GM10248 (cell line): ENCODE measurements around the gene NAGK.
"Not testable (repeated sequence)": the region's sequence is repeated elsewhere in the genome, so short reads cannot be mapped to it uniquely, and the experiment has no call there.

Experiments
- CTCF ChIA-PET: fragments of 300-600 bp; sonication (Branson Sonifier 250); formaldehyde crosslinking; extraction: SDS; loops from one replicate; lab custom pipeline; 2021; ENCODE audit warnings: antibody characterized with exemption; lab: Yijun Ruan, JAX
- POLR2A ChIA-PET: fragments of 350-650 bp; sonication (Branson Sonifier 250); formaldehyde crosslinking; extraction: SDS; loops from one replicate; lab custom pipeline; 2020; ENCODE audit warnings: antibody characterized with exemption; lab: Yijun Ruan, JAX
- DNase-seq: peaks from one replicate; pipeline ENCODE4 v3.0.0; 2012; ENCODE audit errors: extremely low spot score
- TF ChIP-seq, protein P1 (sequence below): IDR thresholded peaks from 2 replicates; pipeline ENCODE4 v1.5.1; 2012; ENCODE audit warnings: mild to moderate bottlenecking, low read depth; ENCODE audit errors: extremely low read depth, missing control alignments, control extremely low read depth

The NAGK gene

DNA sequence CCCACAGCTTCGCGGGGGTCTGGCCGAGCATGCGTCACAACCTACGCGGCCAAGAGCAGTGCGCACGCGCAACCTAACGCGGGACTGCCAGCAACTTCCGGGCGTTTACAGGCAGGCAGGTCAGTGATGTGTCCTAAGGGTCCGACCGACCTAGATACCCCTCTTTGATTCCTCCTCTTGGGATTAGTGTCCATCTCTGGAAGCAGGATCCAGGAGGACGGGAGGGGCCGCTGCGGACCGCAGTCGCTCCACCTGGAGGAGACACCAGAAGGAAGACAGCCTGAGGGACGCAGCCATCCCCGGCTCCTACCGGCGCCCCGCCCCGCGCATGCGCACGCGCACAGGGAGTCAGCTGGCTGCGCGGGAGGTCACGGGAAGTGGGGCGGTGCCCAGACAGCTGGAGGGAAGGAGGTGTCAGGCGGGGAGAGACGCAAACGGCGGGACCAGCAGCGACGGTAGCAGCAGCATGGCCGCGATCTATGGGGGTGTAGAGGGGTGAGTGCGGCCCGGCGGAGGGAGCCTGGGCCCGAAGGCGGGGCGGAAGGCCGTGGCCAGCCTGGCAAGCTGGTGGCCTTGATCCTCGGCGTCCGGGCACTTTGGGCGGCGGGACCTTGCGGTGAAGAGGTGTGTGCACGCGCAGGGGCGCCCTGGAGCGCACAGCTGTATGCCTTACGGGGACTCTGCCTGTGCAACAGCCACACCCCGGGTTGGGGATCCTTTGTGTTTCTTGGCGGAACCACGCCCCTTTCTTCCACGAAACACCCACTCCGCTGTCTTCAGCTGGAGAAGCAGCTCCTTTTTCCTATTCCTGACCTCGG lies at the start of gene NAGK:
TSS of gene NAGK (plus strand) at position 431 of the 818 bp plus-strand sequence. CDS start at position 467, 36 bp downstream.
- DNase-seq, result peak; percentile 96
- ChIA-PET CTCF (interaction anchor here (0.7 to 6.1 kb wide), 10 partner anchors 8 to 87 kb away, joined by 3 to 44 read pairs (median 6); no protein-coding TSS in a partner anchor), POLR2A (interaction anchor here (0.6 to 2.9 kb wide), 3 partner anchors 62 to 873 kb away, joined by 3 to 9 read pairs (median 3); partner anchors contain the start of genes MCEE and MPHOSPH10)
- TF ChIP-seq, protein P1, sequence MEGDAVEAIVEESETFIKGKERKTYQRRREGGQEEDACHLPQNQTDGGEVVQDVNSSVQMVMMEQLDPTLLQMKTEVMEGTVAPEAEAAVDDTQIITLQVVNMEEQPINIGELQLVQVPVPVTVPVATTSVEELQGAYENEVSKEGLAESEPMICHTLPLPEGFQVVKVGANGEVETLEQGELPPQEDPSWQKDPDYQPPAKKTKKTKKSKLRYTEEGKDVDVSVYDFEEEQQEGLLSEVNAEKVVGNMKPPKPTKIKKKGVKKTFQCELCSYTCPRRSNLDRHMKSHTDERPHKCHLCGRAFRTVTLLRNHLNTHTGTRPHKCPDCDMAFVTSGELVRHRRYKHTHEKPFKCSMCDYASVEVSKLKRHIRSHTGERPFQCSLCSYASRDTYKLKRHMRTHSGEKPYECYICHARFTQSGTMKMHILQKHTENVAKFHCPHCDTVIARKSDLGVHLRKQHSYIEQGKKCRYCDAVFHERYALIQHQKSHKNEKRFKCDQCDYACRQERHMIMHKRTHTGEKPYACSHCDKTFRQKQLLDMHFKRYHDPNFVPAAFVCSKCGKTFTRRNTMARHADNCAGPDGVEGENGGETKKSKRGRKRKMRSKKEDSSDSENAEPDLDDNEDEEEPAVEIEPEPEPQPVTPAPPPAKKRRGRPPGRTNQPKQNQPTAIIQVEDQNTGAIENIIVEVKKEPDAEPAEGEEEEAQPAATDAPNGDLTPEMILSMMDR, result no peak

DNA sequence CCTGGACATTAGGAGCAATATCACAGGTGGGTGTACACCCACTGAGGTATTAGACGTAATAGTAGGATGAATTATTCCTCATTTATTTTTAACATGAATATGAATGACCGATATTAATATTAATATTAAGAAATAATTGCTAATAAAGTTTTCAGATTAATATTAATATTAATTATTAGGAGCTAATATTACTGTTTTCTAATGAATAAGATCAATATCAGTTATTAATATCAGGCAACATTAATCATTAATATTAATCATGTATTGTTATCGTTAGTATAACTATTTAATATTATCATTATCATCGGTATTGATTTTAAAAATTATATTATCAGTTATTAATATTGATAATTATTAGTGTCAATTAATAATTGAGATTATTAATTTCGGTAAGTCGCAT lies 48.5 kb upstream of the NAGK start:
- CTCF ChIA-PET, result interaction anchor here (1.0 to 2.5 kb wide), 3 partner anchors 19 to 490 kb away, joined by 3 to 9 read pairs (median 5); no protein-coding TSS in a partner anchor
- DNase-seq, POLR2A ChIA-PET: not testable (repeated sequence)

DNA sequence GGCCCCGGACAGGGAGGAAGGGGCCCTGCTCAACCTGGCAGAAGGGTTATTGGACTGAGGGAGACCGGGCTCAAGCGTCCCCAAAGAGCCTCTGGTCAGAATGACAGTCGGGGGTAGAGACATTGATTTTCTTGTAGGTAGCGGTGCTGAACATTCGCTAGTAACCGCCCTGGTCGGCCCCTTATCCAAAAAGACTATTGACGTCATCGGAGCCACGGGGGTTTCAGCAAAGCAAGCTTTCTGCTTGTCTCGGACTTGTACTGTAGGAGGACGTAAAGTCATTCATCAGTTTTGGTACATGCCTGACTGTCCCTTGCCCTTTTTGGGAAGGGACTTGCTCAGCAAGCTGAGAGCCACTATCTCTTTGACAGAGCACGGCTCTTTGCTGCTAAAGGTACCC lies 47.1 kb upstream of the NAGK start:
- CTCF ChIA-PET, result interaction anchor here (1.3 to 2.5 kb wide), 4 partner anchors 20 to 135 kb away, joined by 3 to 9 read pairs (median 4); no protein-coding TSS in a partner anchor
- DNase-seq, POLR2A ChIA-PET: not testable (repeated sequence)

DNA sequence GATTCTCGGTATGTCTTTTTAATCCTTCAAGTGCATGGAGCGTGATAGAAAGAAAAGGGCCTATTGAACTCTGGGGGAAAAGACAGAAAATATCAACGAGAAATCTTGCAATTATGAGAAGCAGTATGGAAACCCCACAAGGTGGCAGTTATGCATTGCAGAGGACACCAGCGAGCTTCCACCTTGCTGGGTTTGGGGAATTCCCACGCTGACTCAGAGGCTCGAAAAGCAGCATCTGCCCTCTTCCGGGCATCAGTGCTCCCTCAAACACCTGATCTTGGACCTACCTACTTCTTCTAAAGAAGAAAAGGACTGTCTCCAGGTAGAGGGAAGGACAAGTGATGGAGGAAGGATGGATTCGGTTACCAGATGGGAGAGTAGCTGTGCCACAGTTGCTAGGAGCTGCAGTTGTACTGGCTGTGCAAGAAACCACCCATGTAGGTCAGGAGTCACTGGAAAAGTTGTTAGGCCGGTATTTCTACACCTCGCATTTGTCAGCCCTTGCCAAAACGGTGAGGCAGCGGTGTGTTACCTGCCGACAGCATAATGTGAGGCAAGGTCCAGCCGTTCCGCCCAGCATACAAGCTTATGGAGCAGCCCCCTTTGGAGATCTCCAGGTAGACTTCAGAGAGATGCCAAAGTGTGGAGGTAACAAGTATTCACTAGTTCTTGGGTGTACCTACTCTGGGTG lies 44.8 kb upstream of the NAGK start:
- DNase-seq, result peak; percentile 17
- TF ChIP-seq, protein P1, result peak; percentile 46
- CTCF ChIA-PET, result interaction anchor here (0.9 to 2.0 kb wide), 6 partner anchors 22 to 131 kb away, joined by 3 to 8 read pairs (median 4); no protein-coding TSS in a partner anchor
- POLR2A ChIA-PET, result not testable (repeated sequence)

DNA sequence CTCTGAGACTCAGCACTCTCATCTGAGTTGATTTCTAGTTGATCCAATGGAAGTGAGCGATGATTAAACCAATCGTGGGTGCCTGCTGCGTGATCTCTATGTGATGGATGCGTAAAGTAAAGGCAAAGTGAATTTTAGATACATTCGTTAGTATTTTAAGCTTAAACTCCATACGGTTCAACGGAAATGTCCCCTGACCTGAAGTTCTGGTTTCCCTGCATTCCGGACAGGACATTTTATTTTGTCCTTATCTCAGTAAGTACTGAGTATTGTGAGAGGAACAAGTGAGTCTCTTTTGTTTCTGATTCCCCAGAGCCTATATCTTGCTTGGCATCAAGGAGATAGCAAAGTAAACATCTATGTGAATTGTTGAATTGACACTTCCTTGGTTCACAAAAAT lies 32.2 kb upstream of the NAGK start:
- POLR2A ChIA-PET, CTCF ChIA-PET, DNase-seq: not testable (repeated sequence)

DNA sequence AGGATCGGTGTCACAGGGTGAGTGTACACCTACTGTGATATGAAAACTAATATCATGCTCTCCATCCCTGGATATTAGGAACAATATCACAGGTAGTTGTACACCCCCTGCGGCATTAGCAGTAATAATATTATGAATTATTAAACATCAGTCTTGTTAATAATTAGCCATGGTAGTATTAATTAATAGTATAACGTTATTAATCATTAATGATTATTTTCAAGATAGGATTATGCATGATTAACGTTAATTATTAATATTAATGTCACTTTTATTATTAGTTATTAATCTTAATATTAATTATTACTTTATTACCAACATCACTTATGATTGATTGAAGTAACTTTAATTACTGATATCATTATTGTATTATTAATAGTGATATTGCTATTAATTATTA lies 26.2 kb upstream of the NAGK start:
- no peak for DNase-seq
- ChIA-PET POLR2A (no interaction called here), CTCF (no interaction called here)
- TF ChIP-seq, protein P1, result no peak

DNA sequence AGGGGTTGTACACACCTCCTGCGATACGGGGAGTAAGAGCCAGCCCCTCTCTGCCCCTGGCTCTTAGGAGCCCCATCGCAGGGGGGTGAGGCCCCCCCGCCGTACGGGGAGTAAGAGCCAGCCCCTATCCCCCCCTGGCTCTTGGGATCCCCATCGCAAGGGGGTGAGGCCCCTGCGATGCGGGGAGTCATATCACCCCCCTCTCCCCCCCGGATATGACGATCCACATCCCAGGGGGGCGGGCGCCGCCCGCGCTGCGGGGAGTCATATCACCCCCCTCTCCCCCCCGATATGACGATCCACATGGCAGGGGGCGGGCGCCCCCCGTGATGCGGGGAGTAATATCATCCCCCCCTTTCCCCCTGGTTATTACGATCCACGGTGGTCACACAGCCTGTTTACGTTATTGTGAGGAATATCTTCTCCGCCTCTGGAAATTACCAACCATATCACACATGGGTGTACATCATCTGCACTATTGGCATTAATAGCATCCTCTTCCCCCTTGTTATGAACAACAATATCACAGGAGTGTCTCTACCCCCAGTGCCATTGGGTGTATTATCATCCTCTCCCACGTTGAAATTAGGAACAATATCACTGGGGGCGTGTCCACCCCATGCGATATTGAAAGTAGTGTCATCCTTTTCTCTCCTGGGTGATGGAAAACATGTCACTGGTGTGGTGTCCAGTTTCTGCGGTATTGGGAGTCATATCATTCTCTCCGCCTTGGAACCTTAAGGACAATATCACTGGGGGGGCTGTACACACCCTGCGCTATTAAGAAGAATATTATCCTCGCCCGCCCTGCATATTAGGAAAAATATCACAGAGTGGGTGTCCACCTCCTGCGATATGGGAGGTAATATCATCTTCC lies 24.7 kb upstream of the NAGK start:
- TF ChIP-seq, protein P1, result no peak
- ChIA-PET POLR2A (no interaction called here), CTCF (no interaction called here)
- DNase-seq, result no peak
